Keratinocyte (primary cell): Measurements from ENCODE around the gene UQCC2. TPM values are rescaled to one million over a fixed set of nuclear protein-coding genes. Genes with fewer than 3 reads are reported as not detected.

ENCODE experiments used
- DNase-seq: peaks from one replicate; pipeline ENCODE4 v3.0.0-alpha.2; 2011; ENCODE audit warnings: low read depth, missing footprints, low spot score
- FAIRE-seq: peaks from 2 replicates; lab custom pipeline; 2011; peaks lifted over from hg19 to GRCh38; lab: Jason Lieb, UNC
- H2AFZ ChIP-seq: 2 replicates; pipeline ENCODE4 v1.6.0; 2012; ENCODE audit warnings: low read length, control low read depth, inconsistent platforms; ENCODE audit not compliant: control insufficient read depth
- H3K27ac ChIP-seq: 2 replicates; pipeline ENCODE4 v1.5.1; 2011; ENCODE audit warnings: low read length; ENCODE audit not compliant: control insufficient read depth, insufficient read depth
- H3K27me3 ChIP-seq: 3 replicates; pipeline ENCODE4 v1.6.0; 2011; ENCODE audit warnings: low read length; ENCODE audit not compliant: control insufficient read depth, insufficient read depth; ENCODE audit errors: extremely low read depth
- H3K36me3 ChIP-seq, 2 experiments: 2 replicates in 1 of 2; 3 replicates in 1 of 2; pipeline ENCODE4 v1.5.1; 2011; ENCODE audit warnings: low read length in 2 of 2, mild to moderate bottlenecking in 1 of 2; ENCODE audit not compliant: control insufficient read depth in 2 of 2, insufficient read depth in 2 of 2; ENCODE audit errors: extremely low read depth in 1 of 2
- H3K4me1 ChIP-seq: 3 replicates; pipeline ENCODE4 v1.5.1; 2011; ENCODE audit warnings: low read length; ENCODE audit not compliant: control insufficient read depth, insufficient read depth; ENCODE audit errors: extremely low read depth
- H3K4me2 ChIP-seq: 3 replicates; pipeline ENCODE4 v1.6.0; 2011; ENCODE audit warnings: low read depth, low read length; ENCODE audit not compliant: control insufficient read depth, insufficient read depth; ENCODE audit errors: extremely low read depth
- H3K4me3 ChIP-seq, 3 experiments: fragments of 200-600 bp in 1 of 3; sonication (generic) in 1 of 3; 2 replicates in 2 of 3; 3 replicates in 1 of 3; pipeline ENCODE4 v1.5.1; 2011 to 2016; ENCODE audit warnings: low read length in 3 of 3, mild to moderate bottlenecking in 3 of 3, control low read depth in 2 of 3, inconsistent platforms in 1 of 3, low read depth in 1 of 3, mixed read lengths in 1 of 3, mixed run types in 1 of 3, moderate library complexity in 1 of 3; ENCODE audit not compliant: control insufficient read depth in 2 of 3, insufficient read depth in 2 of 3; ENCODE audit errors: extremely low read depth in 1 of 3
- H3K79me2 ChIP-seq: 2 replicates; pipeline ENCODE4 v1.6.0; 2012; ENCODE audit warnings: low read length; ENCODE audit not compliant: control insufficient read depth, insufficient read depth
- H3K9ac ChIP-seq: 3 replicates; pipeline ENCODE4 v1.6.0; 2011; ENCODE audit warnings: low read length; ENCODE audit not compliant: control insufficient read depth, insufficient read depth; ENCODE audit errors: extremely low read depth
- H3K9me1 ChIP-seq: 3 replicates; pipeline ENCODE4 v1.6.0; 2011; ENCODE audit warnings: low read length; ENCODE audit not compliant: control insufficient read depth, insufficient read depth; ENCODE audit errors: extremely low read depth
- H3K9me3 ChIP-seq: 2 replicates; pipeline ENCODE4 v1.5.1; 2012; ENCODE audit warnings: low read depth, low read length; ENCODE audit not compliant: control insufficient read depth
- H4K20me1 ChIP-seq: 3 replicates; pipeline ENCODE4 v1.6.0; 2011; ENCODE audit warnings: low read length; ENCODE audit not compliant: control insufficient read depth, insufficient read depth; ENCODE audit errors: extremely low read depth
- EZH2 ChIP-seq: IDR thresholded peaks from one replicate; pipeline ENCODE4 v1.6.1; 2012; ENCODE audit warnings: inconsistent platforms, mild to moderate bottlenecking, low read length, moderate library complexity
- dilution Hi-C: fragments of 300-500 bp; cut with MboI; formaldehyde crosslinking; loops from one replicate; pipeline ENCODE4 v1.7.0; 2020; ENCODE audit warnings: low sequenced_read_pairs; ENCODE audit not compliant: extremely low pct_ligation_motif_present
- polyA plus RNA-seq, 5 experiments: library from polyadenylated mRNA; depleted of rRNA in 3 of 5; stranded (reverse) in 3 of 5; stranded (forward) in 1 of 5; unstranded in 1 of 5; fragments of >200 nt; gene quantifications; 1 replicate in 1 of 5; 2 replicates in 3 of 5; 3 replicates in 1 of 5; pipeline versions ENCODE4 v1.2.1 to v1.2.3, GENCODE V29; 2011 to 2012; ENCODE audit warnings: missing spikeins in 2 of 5, low read depth in 1 of 5, low replicate concordance in 1 of 5
- TF ChIP-seq, protein P1 (sequence below), 3 experiments: IDR thresholded peaks in 1 of 3; conservative IDR thresholded peaks in 1 of 3; optimal IDR thresholded peaks in 1 of 3; 2 replicates in 2 of 3; 3 replicates in 1 of 3; pipeline versions ENCODE3 to v1.5.1; 2011; ENCODE audit warnings: low read length in 3 of 3, mild to moderate bottlenecking in 3 of 3, moderate library complexity in 2 of 3, control low read depth in 1 of 3, inconsistent platforms in 1 of 3; ENCODE audit not compliant: insufficient read depth in 2 of 3; ENCODE audit errors: extremely low read depth in 1 of 3

The UQCC2 gene
- polyA plus RNA-seq, 1 donor (not counting 4 experiments of a cell fraction or from before 2014, with no cell fraction given) = 76.7 TPM

DNA sequence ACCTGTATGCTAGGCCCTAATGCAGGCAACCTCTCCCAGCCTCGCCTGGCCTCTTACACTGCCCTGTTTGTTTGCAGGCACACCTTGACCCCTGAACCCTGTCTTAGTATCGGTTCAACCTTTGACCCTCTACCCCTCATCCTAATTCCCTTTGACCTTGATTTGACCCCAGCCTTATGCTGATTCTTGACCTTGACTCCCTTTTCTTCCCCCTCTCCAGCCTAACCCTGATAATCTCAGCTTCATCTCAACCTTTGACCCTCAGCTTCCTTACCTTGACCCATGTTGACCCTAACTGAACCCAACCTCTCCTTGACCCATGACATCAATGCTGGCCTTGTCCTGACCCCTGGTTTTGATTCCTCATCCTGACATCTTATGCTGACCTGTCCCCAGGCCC, 33.8 kb downstream of the UQCC2 start:
- Histone ChIP-seq H3K36me3 (peaks cover 62 to 66% of the 10 kb centered on the region in 2 experiments), H3K4me2 (no peak overlapping the region), H3K79me2 (no peaks in the 10 kb centered on the region), H2AFZ (no peak overlapping the region), H3K27ac (no peak overlapping the region), H3K27me3 (no peaks in the 10 kb centered on the region), H4K20me1 (no peaks in the 10 kb centered on the region), H3K9ac (no peak overlapping the region), H3K4me3 (no peak overlapping the region), H3K9me1 (no peaks in the 10 kb centered on the region), H3K9me3 (no peaks in the 10 kb centered on the region), H3K4me1 (peaks cover 5% of the 10 kb centered on the region)
- no peak for FAIRE-seq
- TF ChIP-seq EZH2 = no peak
- TF ChIP-seq, protein P1, sequence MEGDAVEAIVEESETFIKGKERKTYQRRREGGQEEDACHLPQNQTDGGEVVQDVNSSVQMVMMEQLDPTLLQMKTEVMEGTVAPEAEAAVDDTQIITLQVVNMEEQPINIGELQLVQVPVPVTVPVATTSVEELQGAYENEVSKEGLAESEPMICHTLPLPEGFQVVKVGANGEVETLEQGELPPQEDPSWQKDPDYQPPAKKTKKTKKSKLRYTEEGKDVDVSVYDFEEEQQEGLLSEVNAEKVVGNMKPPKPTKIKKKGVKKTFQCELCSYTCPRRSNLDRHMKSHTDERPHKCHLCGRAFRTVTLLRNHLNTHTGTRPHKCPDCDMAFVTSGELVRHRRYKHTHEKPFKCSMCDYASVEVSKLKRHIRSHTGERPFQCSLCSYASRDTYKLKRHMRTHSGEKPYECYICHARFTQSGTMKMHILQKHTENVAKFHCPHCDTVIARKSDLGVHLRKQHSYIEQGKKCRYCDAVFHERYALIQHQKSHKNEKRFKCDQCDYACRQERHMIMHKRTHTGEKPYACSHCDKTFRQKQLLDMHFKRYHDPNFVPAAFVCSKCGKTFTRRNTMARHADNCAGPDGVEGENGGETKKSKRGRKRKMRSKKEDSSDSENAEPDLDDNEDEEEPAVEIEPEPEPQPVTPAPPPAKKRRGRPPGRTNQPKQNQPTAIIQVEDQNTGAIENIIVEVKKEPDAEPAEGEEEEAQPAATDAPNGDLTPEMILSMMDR (optimal IDR thresholded peaks at IDR 0.05 in 1 of 3, IDR thresholded peaks at IDR 0.05 in 1 of 3, conservative IDR thresholded peaks at IDR 0.05 in 1 of 3; ENCODE audit: extremely low read depth in 1 of 3, insufficient read depth in 2 of 3, low read length in 3 of 3) = no peak
- dilution Hi-C loops = no loop called here
- DNase-seq = no peak

DNA sequence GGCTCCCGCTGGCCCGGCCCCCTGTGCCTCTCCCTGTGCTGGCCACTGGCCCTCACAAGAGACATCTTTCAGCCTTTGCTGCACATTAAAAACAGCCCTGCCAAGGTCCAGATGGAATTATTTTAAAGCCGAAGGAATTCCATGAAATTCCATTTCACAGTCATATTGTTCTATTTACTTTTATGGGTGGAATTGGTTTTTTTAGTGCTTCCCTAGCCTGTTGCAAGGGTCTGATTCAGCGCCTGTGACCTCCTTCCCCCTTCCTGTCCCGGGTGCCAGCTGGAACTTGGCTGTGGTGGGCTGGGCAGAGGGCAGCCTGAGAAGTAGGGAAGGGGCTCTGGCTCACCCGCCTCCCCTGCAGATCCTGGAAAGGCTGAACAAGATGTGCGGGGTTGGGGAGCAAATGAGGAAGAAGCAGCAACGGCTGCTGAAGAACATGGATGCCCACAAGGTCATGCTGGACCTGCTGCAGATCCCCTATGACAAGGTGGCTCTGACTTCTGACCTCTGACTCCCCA, 34.3 kb downstream of the UQCC2 start:
- no peaks in the 10 kb centered on the region for H3K27me3 ChIP-seq
- H2AFZ ChIP-seq = no peak overlapping the region
- H4K20me1 ChIP-seq = no peaks in the 10 kb centered on the region
- H3K9me1 ChIP-seq = no peaks in the 10 kb centered on the region
- H3K4me3 ChIP-seq = no peak overlapping the region
- no peak overlapping the region for H3K4me2 ChIP-seq
- no peak for DNase-seq
- no peak for TF ChIP-seq EZH2
- TF ChIP-seq, protein P1 (optimal IDR thresholded peaks at IDR 0.05 in 1 of 3, IDR thresholded peaks at IDR 0.05 in 1 of 3, conservative IDR thresholded peaks at IDR 0.05 in 1 of 3; ENCODE audit: extremely low read depth in 1 of 3, insufficient read depth in 2 of 3, low read length in 3 of 3) = no peak
- no peaks in the 10 kb centered on the region for H3K79me2 ChIP-seq
- H3K4me1 ChIP-seq = peaks cover 8% of the 10 kb centered on the region
- no peak overlapping the region for H3K27ac ChIP-seq
- no peak overlapping the region for H3K9ac ChIP-seq
- no peaks in the 10 kb centered on the region for H3K9me3 ChIP-seq
- H3K36me3 ChIP-seq = peaks cover 59 to 67% of the 10 kb centered on the region in 2 experiments
- dilution Hi-C loops = no loop called here
- no peak for FAIRE-seq
